DOHH2 (cell line): Measurements from ENCODE around the gene NSUN3.

ENCODE experiments used
- H3F3A ChIP-seq: fragments of 200-600 bp; sonication (generic), shearing (Covaris generic); 2 replicates; pipeline ENCODE4 v1.6.0; 2016; ENCODE audit warnings: antibody characterized with exemption, mild to moderate bottlenecking; ENCODE audit not compliant: control insufficient read depth, insufficient read depth
- H3K27ac ChIP-seq: fragments of 200-600 bp; sonication (generic); 2 replicates; pipeline ENCODE4 v1.5.1; 2014; ENCODE audit warnings: low read depth, mild to moderate bottlenecking, low read length, moderate library complexity
- H3K27me3 ChIP-seq: fragments of 200-600 bp; sonication (generic); 2 replicates; pipeline ENCODE4 v1.6.1; 2014; ENCODE audit warnings: mild to moderate bottlenecking, low read length, mixed read lengths; ENCODE audit not compliant: control insufficient read depth
- H3K36me3 ChIP-seq: fragments of 200-600 bp; sonication (generic); 2 replicates; pipeline ENCODE4 v1.6.1; 2014; ENCODE audit warnings: mild to moderate bottlenecking, low read length, moderate library complexity, mixed read lengths; ENCODE audit not compliant: control insufficient read depth
- H3K4me1 ChIP-seq: fragments of 200-600 bp; sonication (generic); 2 replicates; pipeline ENCODE4 v1.6.1; 2014; ENCODE audit warnings: mild to moderate bottlenecking, low read length, mixed read lengths; ENCODE audit not compliant: control insufficient read depth
- H3K4me2 ChIP-seq: fragments of 200-600 bp; sonication (generic); 2 replicates; pipeline ENCODE4 v1.6.0; 2014; ENCODE audit warnings: mild to moderate bottlenecking, low read length, moderate library complexity
- H3K4me3 ChIP-seq: fragments of 200-600 bp; sonication (generic); 2 replicates; pipeline ENCODE4 v1.5.1; 2014; ENCODE audit warnings: mild to moderate bottlenecking, low read length, mixed read lengths
- H3K79me2 ChIP-seq: fragments of 200-600 bp; sonication (generic); 2 replicates; pipeline ENCODE4 v1.6.1; 2014; ENCODE audit warnings: mild to moderate bottlenecking, low read length, mixed read lengths; ENCODE audit not compliant: control insufficient read depth
- H3K9me2 ChIP-seq: fragments of 200-600 bp; sonication (generic); replicated peaks from 2 replicates; pipeline ENCODE4 v1.6.1; 2014; ENCODE audit warnings: mild to moderate bottlenecking, low read length, mixed read lengths; ENCODE audit not compliant: control insufficient read depth
- H3K9me3 ChIP-seq: fragments of 200-600 bp; sonication (generic); 2 replicates; pipeline ENCODE4 v1.6.1; 2014; ENCODE audit warnings: antibody characterized with exemption, low read length, mixed read lengths; ENCODE audit not compliant: control insufficient read depth, insufficient read depth
- H4K20me1 ChIP-seq: fragments of 200-600 bp; sonication (generic); 2 replicates; pipeline ENCODE4 v1.6.0; 2014; ENCODE audit warnings: low read depth, mild to moderate bottlenecking, antibody characterized with exemption, low read length, moderate library complexity; ENCODE audit not compliant: control insufficient read depth, insufficient read depth
- CTCF ChIP-seq: fragments of 200-600 bp; sonication (generic); IDR thresholded peaks from one replicate; pipeline ENCODE4 v1.5.1; 2014; ENCODE audit warnings: antibody characterized with exemption, mild to moderate bottlenecking, low read depth, low read length; ENCODE audit not compliant: poor library complexity, severe bottlenecking
- EZH2phosphoT487 ChIP-seq: fragments of 200-600 bp; sonication (generic); IDR thresholded peaks from 2 replicates; pipeline ENCODE4 v1.6.1; 2017; ENCODE audit warnings: borderline replicate concordance, mild to moderate bottlenecking, antibody characterized with exemption, low read length, moderate library complexity, mixed read lengths

NSUN3 gene

GRCh38 chr3:94137377-94137776 is 74.5 kb downstream of the NSUN3 start:
- H3F3A ChIP-seq = no peaks in the 10 kb centered on the region

GRCh38 chr3:94146455-94146854 is 83.6 kb downstream of the NSUN3 start:
- Histone ChIP-seq H3K27me3 (no peaks in the 10 kb centered on the region), H3K9me3 (no peaks in the 10 kb centered on the region), H3F3A (no peaks in the 10 kb centered on the region), H3K4me2 (no peak overlapping the region), H3K4me1 (no peaks in the 10 kb centered on the region), H3K9me2 (no peaks in the 10 kb centered on the region), H3K4me3 (no peak overlapping the region), H3K79me2 (no peaks in the 10 kb centered on the region), H3K27ac (no peak overlapping the region), H4K20me1 (no peaks in the 10 kb centered on the region), H3K36me3 (no peaks in the 10 kb centered on the region)
- TF ChIP-seq CTCF (no peak), EZH2phosphoT487 (no peak)

More at GRCh38 chr3:94137377-94137776, 74.5 kb downstream of the NSUN3 start:
- H3K9me3 ChIP-seq = no peaks in the 10 kb centered on the region
- no peaks in the 10 kb centered on the region for H3K4me1 ChIP-seq
- H3K4me2 ChIP-seq = no peak overlapping the region
- no peaks in the 10 kb centered on the region for H3K79me2 ChIP-seq
- TF ChIP-seq CTCF (no peak), EZH2phosphoT487 (no peak)
- no peaks in the 10 kb centered on the region for H3K36me3 ChIP-seq
- H3K9me2 ChIP-seq = no peaks in the 10 kb centered on the region
- no peaks in the 10 kb centered on the region for H3K27me3 ChIP-seq
- H3K27ac ChIP-seq = no peak overlapping the region
- no peaks in the 10 kb centered on the region for H4K20me1 ChIP-seq
- no peak overlapping the region for H3K4me3 ChIP-seq

- H3K4me2 ChIP-seq = no peak overlapping the region
- no peaks in the 10 kb centered on the region for H3K9me3 ChIP-seq
- no peak overlapping the region for H3K4me3 ChIP-seq
- no peaks in the 10 kb centered on the region for H3K27me3 ChIP-seq
- no peaks in the 10 kb centered on the region for H3F3A ChIP-seq
- H3K36me3 ChIP-seq = no peaks in the 10 kb centered on the region
- TF ChIP-seq CTCF (no peak), EZH2phosphoT487 (no peak)
- H3K9me2 ChIP-seq = no peaks in the 10 kb centered on the region
- H4K20me1 ChIP-seq = no peaks in the 10 kb centered on the region
- no peak overlapping the region for H3K27ac ChIP-seq
- no peaks in the 10 kb centered on the region for H3K4me1 ChIP-seq
- H3K79me2 ChIP-seq = no peaks in the 10 kb centered on the region
Observed at GRCh38 chr3:94147012-94147411, 84.2 kb downstream of the NSUN3 start.

- Histone ChIP-seq H3K4me3 (no peak overlapping the region), H3K27ac (no peak overlapping the region), H3F3A (no peaks in the 10 kb centered on the region), H3K4me2 (no peak overlapping the region), H4K20me1 (no peaks in the 10 kb centered on the region), H3K4me1 (no peaks in the 10 kb centered on the region), H3K36me3 (no peaks in the 10 kb centered on the region), H3K9me3 (no peaks in the 10 kb centered on the region), H3K79me2 (no peaks in the 10 kb centered on the region), H3K9me2 (no peaks in the 10 kb centered on the region), H3K27me3 (no peaks in the 10 kb centered on the region)
- TF ChIP-seq EZH2phosphoT487 (no peak), CTCF (no peak)
Observed at GRCh38 chr3:94150113-94150512, 87.3 kb downstream of the NSUN3 start.
